ENCODE results near the gene MPST. TPM values are rescaled to one million over a fixed set of nuclear protein-coding genes. Genes with fewer than 3 reads are reported as not detected.

MPST gene
- total RNA-seq, 1 donor from 2014 or later, result 215 TPM

DNA sequence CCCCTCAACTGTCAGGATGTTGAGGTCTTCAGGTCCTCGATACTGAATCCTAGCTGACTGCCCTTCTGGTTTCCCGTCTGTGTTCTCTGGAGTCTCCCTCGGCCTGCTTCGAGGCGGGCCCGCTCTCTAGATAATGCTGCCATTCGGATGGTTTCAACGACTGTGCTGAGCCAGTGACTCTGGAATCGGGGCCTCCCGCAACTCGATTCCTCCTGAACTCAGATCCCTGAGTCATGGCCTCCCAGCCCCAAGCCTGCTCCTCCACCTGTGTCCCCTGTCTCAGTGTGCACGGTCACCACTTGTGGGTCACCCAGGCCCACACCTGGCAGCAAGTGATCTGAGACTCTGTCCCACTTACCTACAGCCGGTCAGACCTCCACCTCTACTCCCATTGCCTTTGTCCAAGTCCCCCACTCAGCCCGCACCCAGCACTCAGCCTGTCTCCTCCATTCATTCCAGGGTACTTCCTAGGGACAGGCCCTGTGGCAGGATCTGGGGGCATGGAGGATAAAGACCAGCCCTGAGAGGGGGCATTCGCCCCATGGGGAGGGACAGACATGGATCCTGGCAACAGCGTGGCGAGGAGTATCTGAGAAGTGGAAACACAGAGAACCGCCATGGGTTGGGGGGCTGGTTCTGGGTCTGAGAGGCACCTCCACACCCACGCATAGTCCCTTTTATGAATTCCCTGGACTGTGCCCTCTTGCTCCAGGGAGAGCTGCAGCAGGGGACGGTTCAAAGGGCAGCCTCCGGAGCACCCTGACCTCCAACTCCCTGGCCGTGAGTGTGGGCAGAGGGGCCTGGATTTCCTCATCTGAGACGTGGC, 14.3 kb downstream of the MPST start:
- TF ChIP-seq, protein P1, sequence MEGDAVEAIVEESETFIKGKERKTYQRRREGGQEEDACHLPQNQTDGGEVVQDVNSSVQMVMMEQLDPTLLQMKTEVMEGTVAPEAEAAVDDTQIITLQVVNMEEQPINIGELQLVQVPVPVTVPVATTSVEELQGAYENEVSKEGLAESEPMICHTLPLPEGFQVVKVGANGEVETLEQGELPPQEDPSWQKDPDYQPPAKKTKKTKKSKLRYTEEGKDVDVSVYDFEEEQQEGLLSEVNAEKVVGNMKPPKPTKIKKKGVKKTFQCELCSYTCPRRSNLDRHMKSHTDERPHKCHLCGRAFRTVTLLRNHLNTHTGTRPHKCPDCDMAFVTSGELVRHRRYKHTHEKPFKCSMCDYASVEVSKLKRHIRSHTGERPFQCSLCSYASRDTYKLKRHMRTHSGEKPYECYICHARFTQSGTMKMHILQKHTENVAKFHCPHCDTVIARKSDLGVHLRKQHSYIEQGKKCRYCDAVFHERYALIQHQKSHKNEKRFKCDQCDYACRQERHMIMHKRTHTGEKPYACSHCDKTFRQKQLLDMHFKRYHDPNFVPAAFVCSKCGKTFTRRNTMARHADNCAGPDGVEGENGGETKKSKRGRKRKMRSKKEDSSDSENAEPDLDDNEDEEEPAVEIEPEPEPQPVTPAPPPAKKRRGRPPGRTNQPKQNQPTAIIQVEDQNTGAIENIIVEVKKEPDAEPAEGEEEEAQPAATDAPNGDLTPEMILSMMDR (conservative IDR thresholded peaks at IDR 0.05; ENCODE audit: low read depth, low read length), result no peak
- H3K4me3 ChIP-seq (ENCODE audit: low read depth, low read length), result no peak overlapping the region
- DNase-seq (ENCODE audit: low read depth), result no peak

DNA sequence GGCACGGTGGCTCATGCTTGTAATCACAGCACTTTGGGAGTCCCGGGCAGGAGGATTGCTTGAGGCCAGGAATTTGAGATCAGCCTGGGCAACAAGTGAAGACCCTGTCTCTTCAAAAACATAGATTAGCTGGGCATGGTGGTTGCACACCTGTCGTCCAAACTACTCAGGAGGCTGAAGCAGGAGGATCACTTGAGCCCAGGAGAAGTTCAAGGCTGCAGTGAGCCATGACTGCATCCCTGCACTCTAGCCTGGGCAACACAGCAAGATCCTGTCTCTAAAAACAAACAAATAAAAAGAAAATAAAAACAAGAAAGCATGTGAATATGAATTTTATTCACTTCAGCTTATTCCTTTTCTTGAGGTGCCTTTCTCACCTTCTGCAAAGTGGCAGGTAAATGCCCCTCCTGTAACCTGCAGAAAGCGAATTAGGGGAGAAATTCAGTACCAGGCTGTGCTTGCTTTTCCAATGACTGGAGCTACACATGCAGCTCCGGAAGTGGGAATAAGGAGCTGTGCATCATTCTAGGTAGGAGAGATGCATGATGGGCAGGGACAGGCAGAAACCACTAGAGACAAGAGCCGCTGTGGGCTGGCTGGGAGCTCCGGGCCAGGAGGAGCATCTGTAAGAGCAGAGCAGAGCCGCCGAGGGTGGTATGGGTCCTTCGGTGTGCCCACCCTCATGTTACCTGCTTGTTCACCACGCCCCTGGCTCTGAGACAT, 17.3 kb downstream of the MPST start:
- TF ChIP-seq, protein P1 (conservative IDR thresholded peaks at IDR 0.05; ENCODE audit: low read depth, low read length), result no peak
- H3K4me3 ChIP-seq (ENCODE audit: low read depth, low read length), result no peak overlapping the region
- no peak for DNase-seq (ENCODE audit: low read depth)

DNA sequence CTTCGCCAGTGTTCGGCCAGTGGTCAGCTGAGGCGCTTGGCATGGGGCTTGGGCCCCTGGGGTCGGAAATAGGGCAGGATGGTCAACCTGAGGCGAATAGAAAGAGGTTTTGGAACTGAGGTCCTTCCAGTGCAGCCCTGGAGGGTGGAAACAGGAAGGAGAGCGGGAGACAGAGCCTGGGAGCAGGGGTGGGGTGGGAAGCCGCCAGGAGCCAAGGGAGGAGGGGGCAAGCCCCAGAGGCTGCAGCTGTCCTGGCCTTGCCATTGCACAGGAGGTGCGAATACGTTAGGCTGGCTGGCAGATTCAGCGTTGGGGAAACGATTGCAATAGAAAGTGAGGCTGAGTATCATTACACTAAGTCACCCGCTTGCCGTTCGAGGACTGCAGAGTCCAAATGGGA, 18.1 kb downstream of the MPST start:
- no peak overlapping the region for H3K4me3 ChIP-seq (ENCODE audit: low read depth, low read length)
- no peak for DNase-seq (ENCODE audit: low read depth)
- TF ChIP-seq, protein P1 (conservative IDR thresholded peaks at IDR 0.05; ENCODE audit: low read depth, low read length), result no peak

DNA sequence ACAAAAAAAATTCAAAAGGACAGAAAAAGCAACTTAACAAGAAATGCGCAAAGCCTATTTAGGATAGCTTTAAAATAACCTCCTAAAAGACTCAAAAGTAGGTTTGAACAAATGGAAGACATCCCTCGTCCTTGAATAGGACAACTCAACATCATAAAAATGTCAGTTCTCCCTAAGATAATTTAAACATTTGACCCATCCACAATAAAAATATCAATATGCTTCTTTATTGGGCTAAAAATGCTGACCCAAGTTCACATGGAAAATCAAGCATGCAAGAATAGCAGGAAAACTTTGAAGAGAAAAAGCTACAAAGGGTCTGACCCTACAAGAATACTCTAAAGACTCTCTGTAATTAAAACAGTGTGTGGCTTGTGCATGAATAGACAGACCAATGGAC, 19.9 kb downstream of the MPST start:
- TF ChIP-seq, protein P1 (conservative IDR thresholded peaks at IDR 0.05; ENCODE audit: low read depth, low read length), result no peak
- DNase-seq (ENCODE audit: low read depth), result no peak
- no peak overlapping the region for H3K4me3 ChIP-seq (ENCODE audit: low read depth, low read length)

DNA sequence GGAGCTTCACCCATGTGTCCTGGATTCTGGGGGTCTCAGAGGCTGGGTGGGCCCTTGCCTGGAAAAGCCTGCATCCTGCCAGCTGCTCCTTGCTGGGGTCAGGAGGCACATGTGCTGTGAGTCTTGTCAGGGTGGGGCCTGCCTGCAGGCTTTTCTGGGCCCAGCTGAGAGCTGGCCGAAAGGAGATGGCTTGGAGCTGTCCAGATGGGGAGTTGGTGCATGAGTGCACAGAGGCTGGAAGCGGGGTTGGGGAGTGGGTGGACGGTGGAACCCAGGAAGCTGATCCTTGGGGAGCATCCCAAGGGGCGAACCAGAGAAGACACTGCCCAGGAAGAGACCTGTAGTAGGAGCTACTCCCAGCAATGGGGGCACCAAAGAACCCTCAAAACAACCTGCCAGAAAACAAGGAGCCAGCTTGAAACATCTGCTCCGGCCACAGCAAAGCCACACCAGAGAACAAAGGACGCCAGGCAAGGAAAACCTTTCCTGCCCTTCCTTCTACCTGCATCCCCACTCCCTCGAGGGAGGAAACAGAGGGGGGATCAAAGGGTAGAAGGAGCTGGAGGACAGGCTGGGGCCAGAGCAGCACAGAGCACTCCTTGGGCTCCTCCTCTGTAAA, 23.8 kb downstream of the MPST start:
- H3K4me3 ChIP-seq (ENCODE audit: low read depth, low read length), result no peak overlapping the region
- no peak for DNase-seq (ENCODE audit: low read depth)
- TF ChIP-seq, protein P1 (conservative IDR thresholded peaks at IDR 0.05; ENCODE audit: low read depth, low read length), result no peak

DNA sequence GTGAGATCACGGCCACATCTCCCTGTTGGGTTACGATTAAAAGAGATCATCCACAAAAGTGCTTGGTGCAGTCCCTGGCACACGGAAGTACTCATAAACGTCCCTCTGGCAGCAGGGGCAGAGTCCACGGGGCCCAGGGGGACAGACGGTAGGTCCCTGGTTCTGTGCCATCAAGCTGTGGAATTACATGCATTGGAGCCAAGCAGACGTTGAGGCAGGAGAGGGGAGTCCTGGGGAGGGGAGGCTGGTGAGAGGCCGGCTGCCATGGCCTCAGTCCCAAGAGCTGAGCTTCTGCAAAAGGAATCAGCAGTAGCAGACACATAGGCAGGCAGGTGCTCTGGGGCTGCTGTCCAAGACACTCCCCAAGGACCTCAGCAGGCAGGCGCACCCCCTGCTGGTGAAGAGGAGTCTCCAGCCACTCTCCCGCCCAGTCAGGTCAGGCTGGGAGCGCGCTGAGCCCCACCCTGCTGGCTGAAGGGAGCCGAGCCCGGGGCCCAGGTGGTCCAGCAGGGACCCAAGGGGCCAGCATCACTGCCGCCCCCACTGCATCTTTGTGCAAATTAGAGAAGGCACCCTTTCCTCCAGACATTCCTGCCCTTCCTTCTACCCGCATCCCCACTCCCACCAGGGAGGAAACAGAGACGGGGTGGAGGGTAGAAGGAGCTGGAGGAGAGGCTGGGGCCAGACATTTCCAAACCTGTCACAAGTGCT, 24.4 kb downstream of the MPST start:
- DNase-seq (ENCODE audit: low read depth), result no peak
- TF ChIP-seq, protein P1 (conservative IDR thresholded peaks at IDR 0.05; ENCODE audit: low read depth, low read length), result peak; percentile 75
- H3K4me3 ChIP-seq (ENCODE audit: low read depth, low read length), result no peak overlapping the region

All from epithelial cell of proximal tubule (primary cell).